Mammary epithelial cell (primary cell): Measurements from ENCODE around the gene ZSCAN21.

Source experiments
- CTCF ChIP-seq, 2 donors: IDR thresholded peaks in 1 of 2; conservative IDR thresholded peaks in 1 of 2; 2 replicates each; pipeline ENCODE4 v1.5.1; 2011 to 2012; ENCODE audit warnings: inconsistent platforms in 2 of 2, low read length in 2 of 2, mild to moderate bottlenecking in 2 of 2, control low read depth in 1 of 2, low read depth in 1 of 2; ENCODE audit not compliant: insufficient read depth in 1 of 2; ENCODE audit errors: extremely low read depth in 1 of 2
- EZH2 ChIP-seq: IDR thresholded peaks from 2 replicates; pipeline ENCODE4 v1.6.1; 2012; ENCODE audit warnings: low read length, inconsistent platforms, borderline replicate concordance

GRCh38 chr7:100095289-100095688, 45.7 kb downstream of the ZSCAN21 start:
- TF ChIP-seq CTCF (conservative IDR thresholded peaks at IDR 0.05 in 1 of 2, IDR thresholded peaks at IDR 0.05 in 1 of 2; ENCODE audit: extremely low read depth in 1 of 2, insufficient read depth in 1 of 2, low read depth in 1 of 2, low read length in 2 of 2): no peak
- TF ChIP-seq EZH2: no peak
